Measurements from ENCODE around the gene PPBP. TPM values are rescaled to one million over a fixed set of nuclear protein-coding genes. Genes with fewer than 3 reads are reported as not detected.

Gene PPBP
- polyA plus RNA-seq, 6 donors from 2014 or later: 32.9 to 154 (median 84.7) TPM

- Mint-ChIP-seq H3K27ac (no peak overlapping the region), H3K36me3 (no peaks in the 10 kb centered on the region), H3K9me3 (peaks cover 0 to 5% (median 0%) of the 10 kb centered on the region in 7 donors), H3K4me1 (no peaks in the 10 kb centered on the region), H3K27me3 (peaks cover 6 to 12% (median 7%) of the 10 kb centered on the region in 3 donors), H3K4me3 (no peak overlapping the region)
- ATAC-seq (ENCODE audit: low read depth in 2 of 2) (no peak), DNase-seq (no peak)
Measured at GRCh38 chr4:74014332-74014731, 26.3 kb upstream of the PPBP start.

- Mint-ChIP-seq H3K27ac (no peak overlapping the region), H3K36me3 (no peaks in the 10 kb centered on the region), H3K27me3 (peaks cover 6 to 12% (median 7%) of the 10 kb centered on the region in 3 donors), H3K9me3 (peaks cover 0 to 5% (median 0%) of the 10 kb centered on the region in 7 donors), H3K4me1 (no peaks in the 10 kb centered on the region), H3K4me3 (no peak overlapping the region)
- DNase-seq (no peak), ATAC-seq (ENCODE audit: low read depth in 2 of 2) (no peak)
Measured at GRCh38 chr4:74013264-74013663, 25.3 kb upstream of the PPBP start.

GRCh38 chr4:74012130-74012529, 24.1 kb upstream of the PPBP start:
- H3K27me3 Mint-ChIP-seq: peaks cover 6 to 8% (median 7%) of the 10 kb centered on the region in 3 donors
- ATAC-seq (ENCODE audit: low read depth in 2 of 2) (no peak), DNase-seq (no peak)
- peaks cover 0 to 5% (median 0%) of the 10 kb centered on the region in 7 donors for H3K9me3 Mint-ChIP-seq
- H3K27ac Mint-ChIP-seq: no peak overlapping the region
- H3K36me3 Mint-ChIP-seq: no peaks in the 10 kb centered on the region
- no peaks in the 10 kb centered on the region for H3K4me1 Mint-ChIP-seq
- H3K4me3 Mint-ChIP-seq: no peak overlapping the region

- Mint-ChIP-seq H3K4me3 (no peak overlapping the region), H3K27me3 (peaks cover 6 to 8% (median 7%) of the 10 kb centered on the region in 3 donors), H3K27ac (no peak overlapping the region), H3K36me3 (no peaks in the 10 kb centered on the region), H3K9me3 (peaks cover 0 to 5% (median 0%) of the 10 kb centered on the region in 7 donors), H3K4me1 (no peaks in the 10 kb centered on the region)
- no peak for ATAC-seq (ENCODE audit: low read depth in 2 of 2)
- no peak for DNase-seq
Measured at GRCh38 chr4:74009307-74009706, 21.3 kb upstream of the PPBP start.

GRCh38 chr4:74006009-74006476, 18.1 kb upstream of the PPBP start:
- Mint-ChIP-seq H3K4me1 (no peaks in the 10 kb centered on the region), H3K4me3 (no peak overlapping the region), H3K27ac (no peak overlapping the region), H3K9me3 (peaks cover 0 to 13% (median 0%) of the 10 kb centered on the region in 7 donors), H3K27me3 (peaks cover 0 to 11% (median 5%) of the 10 kb centered on the region in 3 donors), H3K36me3 (no peaks in the 10 kb centered on the region)
- DNase-seq (no peak), ATAC-seq (ENCODE audit: low read depth in 2 of 2) (no peak)

GRCh38 chr4:74005528-74005927, 17.5 kb upstream of the PPBP start:
- Mint-ChIP-seq H3K9me3 (peaks cover 0 to 8% (median 0%) of the 10 kb centered on the region in 7 donors), H3K27me3 (peaks cover 0 to 6% (median under 1%) of the 10 kb centered on the region in 3 donors), H3K4me3 (no peak overlapping the region), H3K4me1 (no peaks in the 10 kb centered on the region), H3K36me3 (no peaks in the 10 kb centered on the region), H3K27ac (no peak overlapping the region)
- DNase-seq (no peak), ATAC-seq (ENCODE audit: low read depth in 2 of 2) (no peak)

- no peak overlapping the region for H3K4me3 Mint-ChIP-seq
- ATAC-seq (ENCODE audit: low read depth in 2 of 2) (no peak), DNase-seq (no peak)
- H3K4me1 Mint-ChIP-seq: no peaks in the 10 kb centered on the region
- H3K9me3 Mint-ChIP-seq: peaks cover 0 to 8% (median 0%) of the 10 kb centered on the region in 7 donors
- H3K27me3 Mint-ChIP-seq: peaks cover 0 to 5% (median 5%) of the 10 kb centered on the region in 3 donors
- H3K27ac Mint-ChIP-seq: no peak overlapping the region
- H3K36me3 Mint-ChIP-seq: no peaks in the 10 kb centered on the region
Measured at GRCh38 chr4:74004668-74005067, 16.7 kb upstream of the PPBP start.

- ATAC-seq (ENCODE audit: low read depth in 2 of 2) (no peak), DNase-seq (no peak)
- H3K9me3 Mint-ChIP-seq: peaks cover 0 to 8% (median 0%) of the 10 kb centered on the region in 7 donors
- H3K36me3 Mint-ChIP-seq: no peaks in the 10 kb centered on the region
- peaks cover 5 to 24% (median 10%) of the 10 kb centered on the region in 3 donors for H3K27me3 Mint-ChIP-seq
- no peak overlapping the region for H3K27ac Mint-ChIP-seq
- H3K4me3 Mint-ChIP-seq: no peak overlapping the region
- H3K4me1 Mint-ChIP-seq: no peaks in the 10 kb centered on the region
Measured at GRCh38 chr4:74000301-74000700, 12.3 kb upstream of the PPBP start.

GRCh38 chr4:73998040-73999011, 10.3 kb upstream of the PPBP start, which contains the start of gene CXCL5:
Gene CXCL5 (minus strand): TSS chr4:73998677. CDS start chr4:73998581, 96 bp downstream.
- Mint-ChIP-seq H3K27ac (no peak within 1 kb of the TSS), H3K36me3 (no peaks in the 10 kb centered on the region), H3K27me3 (peaks cover 9 to 37% (median 10%) of the 10 kb centered on the region in 3 donors), H3K9me3 (peaks cover 0 to 4% (median 0%) of the 10 kb centered on the region in 7 donors), H3K4me3 (peak within 1 kb of the TSS in 1 of 8 donors; percentile 6), H3K4me1 (no peaks in the 10 kb centered on the region)
- no peak for ATAC-seq (ENCODE audit: low read depth in 2 of 2)
- DNase-seq: no peak

GRCh38 chr4:73992050-73992449, 4.1 kb upstream of the PPBP start:
- no peak for DNase-seq
- no peaks in the 10 kb centered on the region for H3K36me3 Mint-ChIP-seq

GRCh38 chr4:73991742-73992000, 3.7 kb upstream of the PPBP start:
- no peak for DNase-seq
- H3K27ac Mint-ChIP-seq: no peak overlapping the region
- peaks cover 0 to 3% (median 0%) of the 10 kb centered on the region in 7 donors for H3K9me3 Mint-ChIP-seq
- ATAC-seq (ENCODE audit: low read depth in 2 of 2): no peak
- H3K36me3 Mint-ChIP-seq: no peaks in the 10 kb centered on the region
- H3K4me1 Mint-ChIP-seq: no peaks in the 10 kb centered on the region
- peaks cover 8 to 26% (median 10%) of the 10 kb centered on the region in 3 donors for H3K27me3 Mint-ChIP-seq
- no peak overlapping the region for H3K4me3 Mint-ChIP-seq

More at GRCh38 chr4:73992050-73992449, 4.1 kb upstream of the PPBP start:
- H3K4me1 Mint-ChIP-seq: no peaks in the 10 kb centered on the region
- no peak overlapping the region for H3K4me3 Mint-ChIP-seq
- peaks cover 0 to 3% (median 0%) of the 10 kb centered on the region in 7 donors for H3K9me3 Mint-ChIP-seq
- H3K27ac Mint-ChIP-seq: no peak overlapping the region
- H3K27me3 Mint-ChIP-seq: peaks cover 8 to 26% (median 10%) of the 10 kb centered on the region in 3 donors
- no peak for ATAC-seq (ENCODE audit: low read depth in 2 of 2)

- no peak overlapping the region for H3K27ac Mint-ChIP-seq
- H3K27me3 Mint-ChIP-seq: peaks cover 8 to 26% (median 10%) of the 10 kb centered on the region in 3 donors
- ATAC-seq (ENCODE audit: low read depth in 2 of 2) (no peak), DNase-seq (no peak)
- peaks cover 0 to 3% (median 0%) of the 10 kb centered on the region in 7 donors for H3K9me3 Mint-ChIP-seq
- no peak overlapping the region for H3K4me3 Mint-ChIP-seq
- H3K4me1 Mint-ChIP-seq: no peaks in the 10 kb centered on the region
- no peaks in the 10 kb centered on the region for H3K36me3 Mint-ChIP-seq
Measured at GRCh38 chr4:73990988-73991741, 3.2 kb upstream of the PPBP start.

- no peak overlapping the region for H3K27ac Mint-ChIP-seq
- peaks cover 8 to 22% (median 10%) of the 10 kb centered on the region in 3 donors for H3K27me3 Mint-ChIP-seq
- no peak overlapping the region for H3K4me3 Mint-ChIP-seq
- peaks cover 0 to 3% (median 0%) of the 10 kb centered on the region in 7 donors for H3K9me3 Mint-ChIP-seq
- no peak for ATAC-seq (ENCODE audit: low read depth in 2 of 2)
- H3K4me1 Mint-ChIP-seq: no peaks in the 10 kb centered on the region
- DNase-seq: no peak
- no peaks in the 10 kb centered on the region for H3K36me3 Mint-ChIP-seq
Measured at GRCh38 chr4:73989928-73990327, 1.9 kb upstream of the PPBP start.
